Motor neuron (in vitro differentiated cells): ENCODE data around the gene SV2B. TPM values are rescaled to one million over a fixed set of nuclear protein-coding genes. Genes with fewer than 3 reads are reported as not detected.

Experiments used
- ATAC-seq, 8 experiments: fragments of 200-7000 bp; cut with Tn5 transposase; replicated peaks in 6 of 8; 2 replicates each; pipeline ENCODE4 v1.8.0; 2021; ENCODE audit warnings: mild to moderate bottlenecking in 8 of 8, moderate library complexity in 8 of 8
- H3K27ac ChIP-seq, 2 donors: fragments of 250-450 bp; sonication (Bioruptor Pico); 2 replicates each; pipeline ENCODE4 v1.9.0; 2021; ENCODE audit warnings: antibody characterized with exemption in 2 of 2, mild to moderate bottlenecking in 2 of 2, moderate library complexity in 1 of 2
- H3K4me1 ChIP-seq, 2 donors: fragments of 250-450 bp; sonication (Bioruptor Pico); replicated peaks in 1 of 2; 2 replicates each; pipeline ENCODE4 v1.6.1; 2021; ENCODE audit warnings: antibody characterized with exemption in 2 of 2, mild to moderate bottlenecking in 2 of 2, moderate library complexity in 1 of 2
- H3K4me3 ChIP-seq, 5 donors: fragments of 250-450 bp; sonication (Bioruptor Pico); 2 replicates each; pipeline ENCODE4 v1.9.0; 2021; ENCODE audit warnings: antibody characterized with exemption in 5 of 5, mild to moderate bottlenecking in 5 of 5, moderate library complexity in 4 of 5
- WGBS, 10 experiments: fragments of 450-650 bp; shearing (Covaris generic); methylation state at CpG; one replicate each; pipeline ENCODE4 v1.0.0; 2022; 5-methylcytosine and 5-hydroxymethylcytosine counted together
- in situ Hi-C, 9 experiments: fragments of 400-800 bp; cut with MboI; loops; one replicate each; pipeline ENCODE4 v1.15.0; 2021; ENCODE audit warnings: low sequenced_read_pairs in 9 of 9, low pct_unique_long_range_greater_than_20kb in 2 of 9; ENCODE audit not compliant: unreplicated experiment in 9 of 9
- total RNA-seq, 8 experiments: library from RNA; unstranded; fragments of 300-600 nt; gene quantifications; 2 replicates each; pipeline versions ENCODE4 v1.2.3 to v1.2.4, GENCODE V29; 2022

The SV2B gene
- total RNA-seq, 8 experiments from 2014 or later, result 0.63 to 117 (median 6.6) TPM

DNA sequence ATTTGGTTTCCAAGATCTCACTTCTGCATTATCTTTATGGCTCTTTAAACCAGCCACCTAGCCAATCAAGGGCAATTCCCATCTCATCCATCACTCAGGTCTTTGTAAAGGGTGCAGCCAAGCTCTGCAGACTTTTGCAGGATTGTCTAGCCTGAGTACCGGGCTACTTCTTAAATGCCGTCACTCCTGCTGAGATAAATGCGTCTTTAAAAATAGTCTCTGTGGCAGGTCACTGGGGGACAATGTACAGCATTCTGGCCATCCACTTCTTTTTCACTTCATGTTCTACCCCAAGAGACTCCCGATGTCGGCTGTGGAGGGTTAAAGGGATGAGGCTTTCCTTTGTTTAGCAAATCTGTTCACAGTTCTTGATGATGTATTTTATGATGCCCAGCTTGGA lies 194.7 kb downstream of the SV2B start:
- ATAC-seq, result peak in 2 of 8 experiments; percentile 21 to 32
- 0 to 40% (median 10%) methylated on average over 2 to 5 of the region's 5 CpGs; no CpG with 5 or more reads in 3 of the 10 experiments for WGBS, 10 experiments
- peaks cover 10 to 23% of the 10 kb centered on the region in 2 donors for H3K4me1 ChIP-seq
- H3K27ac ChIP-seq, result no peak overlapping the region
- H3K4me3 ChIP-seq, result no peak overlapping the region
- in situ Hi-C loops, result loop anchor here in 3 of 9 experiments (10.0 to 25.0 kb wide), 3 partner anchors 768 to 790 kb away; no protein-coding TSS in a partner anchor

GRCh38 chr15:91298101-91298500 lies 198.0 kb downstream of the SV2B start:
- H3K4me3 ChIP-seq, result no peak overlapping the region

GRCh38 chr15:91302588-91303439 lies 202.8 kb downstream of the SV2B start:
- 0 to 60% (median 14%) methylated on average over 1 to 10 of the region's 11 CpGs; no CpG with 5 or more reads in 1 of the 10 experiments for WGBS, 10 experiments

More at GRCh38 chr15:91298101-91298500, 198.0 kb downstream of the SV2B start:
- WGBS, 10 experiments, result 12 to 88% (median 74%) methylated on average over 2 to 6 of the region's 6 CpGs
- peak in 1 of 8 experiments; percentile 42 for ATAC-seq
- no peak overlapping the region for H3K27ac ChIP-seq
- peaks cover 10 to 23% of the 10 kb centered on the region in 2 donors for H3K4me1 ChIP-seq
- in situ Hi-C loops, result loop anchor here in 3 of 9 experiments (10.0 to 25.0 kb wide), 3 partner anchors 764 to 787 kb away; no protein-coding TSS in a partner anchor

DNA sequence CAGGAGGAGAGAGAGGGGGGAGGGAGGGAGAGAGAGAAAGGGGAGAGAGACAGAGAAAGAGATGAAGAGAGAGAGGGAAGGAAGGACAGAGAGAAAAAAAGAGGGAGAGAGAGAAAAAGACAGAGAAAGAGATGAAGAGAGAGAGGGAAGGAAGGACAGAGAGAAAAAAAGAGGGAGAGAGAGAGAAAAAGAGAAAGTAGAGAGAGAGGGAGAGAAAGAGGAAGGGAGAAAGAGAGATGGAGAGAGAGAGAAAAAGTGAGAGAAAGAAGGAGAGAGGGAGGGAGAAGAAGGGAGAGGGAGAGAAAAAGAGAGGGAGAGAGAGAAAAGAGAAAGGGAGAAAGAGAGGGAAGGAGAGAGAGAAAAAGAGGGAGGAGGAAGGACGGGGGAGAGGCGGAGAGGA lies 204.2 kb downstream of the SV2B start:
- Histone ChIP-seq H3K4me3 (no peak overlapping the region), H3K27ac (no peak overlapping the region), H3K4me1 (no peaks in the 10 kb centered on the region)
- 36 to 83% (median 49%) methylated on average over 2 of the region's 2 CpGs; no CpG with 5 or more reads in 6 of the 10 experiments for WGBS, 10 experiments
- in situ Hi-C loops, result loop anchor here in 8 of 9 experiments (10.0 to 25.0 kb wide), 6 partner anchors 208 to 783 kb away; no protein-coding TSS in a partner anchor
- no peak for ATAC-seq

More at GRCh38 chr15:91302588-91303439, 202.8 kb downstream of the SV2B start:
- Histone ChIP-seq H3K4me3 (no peak overlapping the region), H3K4me1 (peaks cover 0 to 4% of the 10 kb centered on the region in 2 donors), H3K27ac (no peak overlapping the region)
- peak; percentile 50 to 86 (median 62) for ATAC-seq
- in situ Hi-C loops, result loop anchor here in 8 of 9 experiments (10.0 to 25.0 kb wide), 6 partner anchors 209 to 784 kb away; no protein-coding TSS in a partner anchor

- ATAC-seq, result no peak
- 4 to 94% (median 61%) methylated on average over 2 to 6 of the region's 6 CpGs; no CpG with 5 or more reads in 1 of the 10 experiments for WGBS, 10 experiments
- H3K4me3 ChIP-seq, result no peak overlapping the region
- in situ Hi-C loops, result loop anchor here in 8 of 9 experiments (10.0 to 25.0 kb wide), 6 partner anchors 208 to 783 kb away; no protein-coding TSS in a partner anchor
- no peaks in the 10 kb centered on the region for H3K4me1 ChIP-seq
- H3K27ac ChIP-seq, result no peak overlapping the region
Measured at GRCh38 chr15:91304786-91305185, 204.7 kb downstream of the SV2B start.

- peak in 2 of 8 experiments; percentile 63 to 85 for ATAC-seq
- Histone ChIP-seq H3K4me1 (no peaks in the 10 kb centered on the region), H3K27ac (no peak overlapping the region), H3K4me3 (no peak overlapping the region)
- in situ Hi-C loops, result loop anchor here in 8 of 9 experiments (10.0 to 25.0 kb wide), 6 partner anchors 206 to 781 kb away; no protein-coding TSS in a partner anchor
- WGBS, 10 experiments, result 0 to 97% (median 60%) methylated on average over 1 to 6 of the region's 7 CpGs; no CpG with 5 or more reads in 1 of the 10 experiments
Measured at GRCh38 chr15:91306144-91306543, 206.1 kb downstream of the SV2B start.

DNA sequence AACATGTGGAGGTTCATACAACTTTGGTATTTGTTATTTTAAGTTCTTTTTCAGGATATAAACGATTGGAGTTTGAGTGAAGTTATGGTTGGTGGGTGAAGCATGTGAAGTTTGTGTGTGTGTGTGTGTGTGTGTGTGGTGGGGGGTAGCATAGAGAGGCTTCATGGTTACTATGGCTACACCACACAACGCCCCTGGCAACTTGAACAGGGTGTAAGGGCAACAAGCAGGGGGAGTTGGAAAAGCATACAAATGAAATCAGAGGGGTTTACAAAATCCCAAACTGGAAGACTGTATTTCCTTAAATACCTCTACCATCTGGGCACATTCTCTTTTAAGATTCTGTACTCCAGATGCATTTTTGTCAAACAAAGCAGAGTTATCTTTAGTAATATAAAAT lies 207.5 kb downstream of the SV2B start:
- Histone ChIP-seq H3K4me1 (no peaks in the 10 kb centered on the region), H3K27ac (no peak overlapping the region), H3K4me3 (no peak overlapping the region)
- WGBS, 10 experiments, result 0 to 100% (median 38%) methylated on average over 1 to 2 of the region's 2 CpGs; no CpG with 5 or more reads in 3 of the 10 experiments
- peak in 1 of 8 experiments; percentile 73 for ATAC-seq
- in situ Hi-C loops, result loop anchor here in 8 of 9 experiments (10.0 to 25.0 kb wide), 6 partner anchors 205 to 780 kb away; no protein-coding TSS in a partner anchor

- WGBS, 10 experiments, result 31 to 100% (median 84%) methylated on average over 1 to 4 of the region's 4 CpGs; no CpG with 5 or more reads in 2 of the 10 experiments
- in situ Hi-C loops, result loop anchor here in 8 of 9 experiments (10.0 to 25.0 kb wide), 6 partner anchors 204 to 779 kb away; no protein-coding TSS in a partner anchor
- ATAC-seq, result no peak
- Histone ChIP-seq H3K4me1 (no peaks in the 10 kb centered on the region), H3K4me3 (no peak overlapping the region), H3K27ac (no peak overlapping the region)
Measured at GRCh38 chr15:91308199-91308598, 208.1 kb downstream of the SV2B start.

DNA sequence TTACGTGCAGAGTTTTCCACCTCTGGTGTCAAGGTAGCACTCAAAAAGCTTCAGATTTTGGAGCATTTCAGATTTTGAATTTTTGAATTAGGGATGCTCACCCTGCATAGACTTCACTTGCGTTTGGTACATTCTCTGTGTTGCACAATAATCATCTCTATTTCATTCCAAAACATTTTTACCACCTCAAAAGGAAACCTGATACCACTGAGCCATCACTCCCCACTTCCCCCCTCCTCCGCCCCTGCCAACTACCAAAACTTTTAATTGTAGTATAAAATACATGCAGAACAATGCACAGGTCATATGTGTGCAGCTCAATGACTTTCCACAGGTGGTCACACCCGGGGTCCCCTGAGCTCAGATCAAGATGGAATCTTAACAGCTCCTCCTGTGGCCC lies 208.8 kb downstream of the SV2B start:
- in situ Hi-C loops, result loop anchor here in 8 of 9 experiments (10.0 to 25.0 kb wide), 6 partner anchors 203 to 778 kb away; no protein-coding TSS in a partner anchor
- no peak overlapping the region for H3K4me3 ChIP-seq
- H3K27ac ChIP-seq, result no peak overlapping the region
- 0 to 100% (median 68%) methylated on average over 1 to 3 of the region's 4 CpGs; no CpG with 5 or more reads in 1 of the 10 experiments for WGBS, 10 experiments
- ATAC-seq, result no peak
- H3K4me1 ChIP-seq, result no peaks in the 10 kb centered on the region

- 0 to 76% (median 67%) methylated on average over 1 to 2 of the region's 2 CpGs; no CpG with 5 or more reads in 7 of the 10 experiments for WGBS, 10 experiments
- no peak overlapping the region for H3K4me3 ChIP-seq
- in situ Hi-C loops, result loop anchor here in 7 of 9 experiments (25.0 kb wide), 4 partner anchors 200 to 775 kb away; no protein-coding TSS in a partner anchor
- H3K4me1 ChIP-seq, result no peaks in the 10 kb centered on the region
- H3K27ac ChIP-seq, result no peak overlapping the region
- ATAC-seq, result no peak
Measured at GRCh38 chr15:91311986-91312385, 211.9 kb downstream of the SV2B start.

- peaks cover 9 to 14% of the 10 kb centered on the region in 2 donors for H3K4me1 ChIP-seq
- no peak for ATAC-seq
- in situ Hi-C loops, result loop anchor here in 7 of 9 experiments (25.0 kb wide), 4 partner anchors 196 to 771 kb away; no protein-coding TSS in a partner anchor
- H3K4me3 ChIP-seq, result no peak overlapping the region
- 13 to 100% (median 60%) methylated on average over 1 to 6 of the region's 7 CpGs; no CpG with 5 or more reads in 3 of the 10 experiments for WGBS, 10 experiments
- no peak overlapping the region for H3K27ac ChIP-seq
Measured at GRCh38 chr15:91316126-91316525, 216.1 kb downstream of the SV2B start.

DNA sequence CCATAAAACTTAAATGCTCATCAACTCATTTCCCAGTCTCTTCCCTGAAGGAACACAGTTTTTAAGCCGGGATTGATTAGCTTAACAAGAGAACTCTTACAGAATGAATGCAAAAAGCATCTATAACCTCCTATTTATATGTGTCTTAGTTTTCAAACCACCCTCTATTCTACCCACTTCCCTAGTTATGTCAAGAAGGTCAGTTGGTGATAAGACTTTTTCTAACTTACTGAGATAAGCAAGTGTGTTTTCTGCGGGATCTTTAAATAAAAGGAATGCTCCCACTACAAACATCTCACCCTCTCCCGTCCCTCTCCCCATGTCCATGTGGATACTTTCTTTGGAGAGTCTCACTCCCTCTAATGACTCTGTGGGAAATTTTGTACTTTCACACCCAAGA lies 218.5 kb downstream of the SV2B start:
- Histone ChIP-seq H3K27ac (no peak overlapping the region), H3K4me3 (no peak overlapping the region), H3K4me1 (peaks cover 9 to 14% of the 10 kb centered on the region in 2 donors)
- no peak for ATAC-seq
- 25 to 92% (median 74%) methylated on average over 1 to 3 of the region's 3 CpGs; no CpG with 5 or more reads in 1 of the 10 experiments for WGBS, 10 experiments
- in situ Hi-C loops, result loop anchor here in 7 of 9 experiments (25.0 kb wide), 4 partner anchors 194 to 769 kb away; no protein-coding TSS in a partner anchor
